ENCODE results near the gene R3HCC1L.
"Not testable (repeated sequence)": the region's sequence is repeated elsewhere in the genome, so short reads cannot be mapped to it uniquely, and the experiment has no call there.

Gene R3HCC1L

GRCh38 chr10:98144985-98145384, 10.5 kb downstream of the R3HCC1L start:
- DNase-seq (ENCODE audit: low spot score): no peak
- no peak for ATAC-seq (ENCODE audit: low read depth)
- Histone ChIP-seq H3K9me3 (ENCODE audit: severe bottlenecking) (peaks cover 5% of the 10 kb centered on the region), H3K27ac (ENCODE audit: poor library complexity, severe bottlenecking) (no peak overlapping the region), H3K36me3 (ENCODE audit: low read depth) (peaks cover 4% of the 10 kb centered on the region; the same call in 1 of the 2 replicates), H3K4me3 (ENCODE audit: severe bottlenecking) (no peak overlapping the region), H3K27me3 (ENCODE audit: insufficient read depth, poor library complexity, severe bottlenecking) (no peaks in the 10 kb centered on the region), H3K4me1 (ENCODE audit: insufficient read depth, poor library complexity, severe bottlenecking) (no peaks in the 10 kb centered on the region)
- TF ChIP-seq CTCF (IDR thresholded peaks at IDR 0.05; ENCODE audit: poor library complexity, severe bottlenecking): no peak

- Histone ChIP-seq H3K27me3 (ENCODE audit: insufficient read depth, poor library complexity, severe bottlenecking) (no peaks in the 10 kb centered on the region), H3K36me3 (ENCODE audit: low read depth) (peaks cover 4% of the 10 kb centered on the region; the same call in 1 of the 2 replicates), H3K4me3 (ENCODE audit: severe bottlenecking) (no peak overlapping the region), H3K27ac (ENCODE audit: poor library complexity, severe bottlenecking) (no peak overlapping the region), H3K4me1 (ENCODE audit: insufficient read depth, poor library complexity, severe bottlenecking) (no peaks in the 10 kb centered on the region), H3K9me3 (ENCODE audit: severe bottlenecking) (peaks cover 5% of the 10 kb centered on the region)
- DNase-seq (ENCODE audit: low spot score): no peak
- ATAC-seq (ENCODE audit: low read depth): no peak
- TF ChIP-seq CTCF (IDR thresholded peaks at IDR 0.05; ENCODE audit: poor library complexity, severe bottlenecking): no peak
These were observed 15.4 kb downstream of the R3HCC1L start for GRCh38 chr10:98149858-98150257.

- ATAC-seq (ENCODE audit: low read depth): no peak
- no peak for DNase-seq (ENCODE audit: low spot score)
- TF ChIP-seq CTCF (IDR thresholded peaks at IDR 0.05; ENCODE audit: poor library complexity, severe bottlenecking): no peak
- no peak overlapping the region for H3K27ac ChIP-seq (ENCODE audit: poor library complexity, severe bottlenecking)
- H3K4me3 ChIP-seq (ENCODE audit: severe bottlenecking): no peak overlapping the region
- peaks cover 5% of the 10 kb centered on the region for H3K9me3 ChIP-seq (ENCODE audit: severe bottlenecking)
- peaks cover 4% of the 10 kb centered on the region; the same call in 1 of the 2 replicates for H3K36me3 ChIP-seq (ENCODE audit: low read depth)
- H3K4me1 ChIP-seq (ENCODE audit: insufficient read depth, poor library complexity, severe bottlenecking): no peaks in the 10 kb centered on the region
- no peaks in the 10 kb centered on the region for H3K27me3 ChIP-seq (ENCODE audit: insufficient read depth, poor library complexity, severe bottlenecking)
These were observed 16.1 kb downstream of the R3HCC1L start for GRCh38 chr10:98150544-98150943.

GRCh38 chr10:98152778-98153177, 18.3 kb downstream of the R3HCC1L start:
- not testable (repeated sequence) for DNase-seq (ENCODE audit: low spot score); H3K9me3 ChIP-seq (ENCODE audit: severe bottlenecking); H3K36me3 ChIP-seq (ENCODE audit: low read depth); H3K4me1 ChIP-seq (ENCODE audit: insufficient read depth, poor library complexity, severe bottlenecking); ATAC-seq (ENCODE audit: low read depth); H3K27ac ChIP-seq (ENCODE audit: poor library complexity, severe bottlenecking); H3K27me3 ChIP-seq (ENCODE audit: insufficient read depth, poor library complexity, severe bottlenecking); H3K4me3 ChIP-seq (ENCODE audit: severe bottlenecking)

GRCh38 chr10:98153213-98153958, 18.9 kb downstream of the R3HCC1L start:
- not testable (repeated sequence) for H3K36me3 ChIP-seq (ENCODE audit: low read depth); H3K9me3 ChIP-seq (ENCODE audit: severe bottlenecking); H3K27me3 ChIP-seq (ENCODE audit: insufficient read depth, poor library complexity, severe bottlenecking); H3K27ac ChIP-seq (ENCODE audit: poor library complexity, severe bottlenecking); H3K4me1 ChIP-seq (ENCODE audit: insufficient read depth, poor library complexity, severe bottlenecking); H3K4me3 ChIP-seq (ENCODE audit: severe bottlenecking); ATAC-seq (ENCODE audit: low read depth); DNase-seq (ENCODE audit: low spot score)

- Histone ChIP-seq H3K27ac (ENCODE audit: poor library complexity, severe bottlenecking) (no peak overlapping the region), H3K9me3 (ENCODE audit: severe bottlenecking) (no peaks in the 10 kb centered on the region), H3K4me3 (ENCODE audit: severe bottlenecking) (no peak overlapping the region), H3K27me3 (ENCODE audit: insufficient read depth, poor library complexity, severe bottlenecking) (no peaks in the 10 kb centered on the region), H3K36me3 (ENCODE audit: low read depth) (peaks cover 8% of the 10 kb centered on the region), H3K4me1 (ENCODE audit: insufficient read depth, poor library complexity, severe bottlenecking) (no peaks in the 10 kb centered on the region)
- TF ChIP-seq CTCF (IDR thresholded peaks at IDR 0.05; ENCODE audit: poor library complexity, severe bottlenecking): no peak
- ATAC-seq (ENCODE audit: low read depth) (no peak), DNase-seq (ENCODE audit: low spot score) (no peak)
These were observed 19.6 kb downstream of the R3HCC1L start for GRCh38 chr10:98154076-98154475.
